HG03565 (cell line): ENCODE results near the gene ADAMTSL4.

Experiments
- ATAC-seq: cut with Tn5 transposase; IDR thresholded peaks from one replicate; pipeline ENCODE4 v1.9.1; 2021; ENCODE audit warnings: mild to moderate bottlenecking, moderate library complexity; ENCODE audit not compliant: unreplicated experiment

Gene ADAMTSL4

DNA sequence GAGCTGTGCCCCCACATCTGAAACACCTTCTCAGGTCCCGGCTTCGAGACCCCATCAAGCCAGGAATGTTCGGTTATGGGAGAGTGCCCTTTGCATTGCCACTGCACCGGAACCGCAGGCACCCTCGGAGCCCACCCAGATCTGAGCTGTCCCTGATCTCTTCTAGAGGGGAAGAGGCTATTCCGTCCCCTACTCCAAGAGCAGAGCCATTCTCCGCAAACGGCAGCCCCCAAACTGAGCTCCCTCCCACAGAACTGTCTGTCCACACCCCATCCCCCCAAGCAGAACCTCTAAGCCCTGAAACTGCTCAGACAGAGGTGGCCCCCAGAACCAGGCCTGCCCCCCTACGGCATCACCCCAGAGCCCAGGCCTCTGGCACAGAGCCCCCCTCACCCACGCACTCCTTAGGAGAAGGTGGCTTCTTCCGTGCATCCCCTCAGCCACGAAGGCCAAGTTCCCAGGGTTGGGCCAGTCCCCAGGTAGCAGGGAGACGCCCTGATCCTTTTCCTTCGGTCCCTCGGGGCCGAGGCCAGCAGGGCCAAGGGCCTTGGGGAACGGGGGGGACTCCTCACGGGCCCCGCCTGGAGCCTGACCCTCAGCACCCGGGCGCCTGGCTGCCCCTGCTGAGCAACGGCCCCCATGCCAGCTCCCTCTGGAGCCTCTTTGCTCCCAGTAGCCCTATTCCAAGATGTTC lies 4.3 kb downstream of the ADAMTSL4 start:
- ATAC-seq: no peak

DNA sequence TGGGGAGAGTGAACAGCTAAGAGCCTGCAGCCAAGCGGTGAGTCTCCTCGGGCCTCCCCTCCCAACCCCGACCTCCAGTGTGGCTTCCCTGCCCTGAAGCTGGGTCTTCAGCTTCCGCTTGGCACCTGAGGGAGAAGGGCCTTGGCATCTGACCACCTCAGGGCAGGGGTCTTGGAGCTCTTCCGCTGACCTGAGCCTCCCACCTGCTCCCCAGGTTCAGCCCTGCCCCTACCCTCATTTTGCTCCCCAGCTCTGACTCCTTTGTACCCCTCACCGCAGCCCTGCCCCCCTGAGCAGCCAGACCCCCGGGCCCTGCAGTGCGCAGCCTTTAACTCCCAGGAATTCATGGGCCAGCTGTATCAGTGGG lies 4.9 kb downstream of the ADAMTSL4 start:
- ATAC-seq: no peak

DNA sequence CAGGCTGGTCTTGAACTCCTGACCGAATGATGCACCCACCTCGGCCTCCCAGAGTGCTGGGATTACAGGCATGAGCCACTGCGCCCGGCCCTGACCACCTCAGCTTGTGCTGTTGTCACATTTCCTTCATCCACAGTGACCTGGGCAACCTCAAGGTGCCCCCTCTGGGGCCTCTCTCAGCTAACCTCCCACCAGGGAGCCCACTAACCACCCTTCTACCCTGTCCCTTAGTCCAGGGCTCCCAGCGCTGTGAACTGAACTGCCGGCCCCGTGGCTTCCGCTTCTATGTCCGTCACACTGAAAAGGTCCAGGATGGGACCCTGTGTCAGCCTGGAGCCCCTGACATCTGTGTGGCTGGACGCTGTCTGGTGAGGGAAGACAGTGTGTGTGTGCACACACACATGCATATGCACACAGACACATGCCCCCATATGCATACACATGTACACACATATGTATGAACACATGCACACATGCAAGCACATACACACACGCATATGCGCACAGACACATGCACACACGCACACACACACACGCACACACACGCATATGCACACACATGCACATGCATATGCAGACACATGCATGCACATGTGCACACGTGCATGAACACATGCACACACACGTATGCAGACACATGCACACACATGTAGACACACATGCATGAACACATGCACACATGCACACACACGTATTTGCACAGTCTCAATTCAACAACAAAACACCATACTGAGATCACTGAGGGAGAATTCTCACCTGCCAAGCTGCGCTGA lies 6.2 kb downstream of the ADAMTSL4 start:
- no peak for ATAC-seq

DNA sequence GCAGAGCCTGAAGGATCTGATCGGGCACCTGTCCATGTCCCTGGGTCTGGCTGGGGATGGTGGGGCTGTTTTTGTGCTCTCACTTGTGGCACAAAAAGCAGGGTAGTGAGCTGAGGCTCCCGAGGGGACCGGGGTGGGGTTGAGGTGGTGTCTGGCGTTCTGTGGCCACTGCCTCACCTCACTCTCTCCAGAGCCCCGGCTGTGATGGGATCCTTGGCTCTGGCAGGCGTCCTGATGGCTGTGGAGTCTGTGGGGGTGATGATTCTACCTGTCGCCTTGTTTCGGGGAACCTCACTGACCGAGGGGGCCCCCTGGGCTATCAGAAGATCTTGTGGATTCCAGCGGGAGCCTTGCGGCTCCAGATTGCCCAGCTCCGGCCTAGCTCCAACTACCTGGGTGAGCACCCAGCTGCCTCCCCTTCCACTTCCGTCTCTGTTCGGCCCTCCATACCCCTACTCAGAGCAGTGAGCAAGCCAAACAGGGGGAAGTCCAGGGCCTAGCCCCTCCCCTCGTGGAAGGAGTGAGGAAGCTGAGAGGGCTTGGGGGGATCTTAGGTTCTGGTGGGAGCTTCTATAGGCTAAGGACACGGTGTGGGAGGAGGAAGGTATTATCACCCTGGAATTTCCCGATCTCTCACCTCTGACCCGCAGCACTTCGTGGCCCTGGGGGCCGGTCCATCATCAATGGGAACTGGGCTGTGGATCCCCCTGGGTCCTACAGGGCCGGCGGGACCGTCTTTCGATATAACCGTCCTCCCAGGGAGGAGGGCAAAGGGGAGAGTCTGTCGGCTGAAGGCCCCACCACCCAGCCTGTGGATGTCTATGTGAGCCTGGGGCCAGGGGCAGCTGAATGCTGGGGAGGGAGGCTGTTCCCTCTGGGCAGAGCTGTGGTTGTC lies 7.0 kb downstream of the ADAMTSL4 start:
- no peak for ATAC-seq

DNA sequence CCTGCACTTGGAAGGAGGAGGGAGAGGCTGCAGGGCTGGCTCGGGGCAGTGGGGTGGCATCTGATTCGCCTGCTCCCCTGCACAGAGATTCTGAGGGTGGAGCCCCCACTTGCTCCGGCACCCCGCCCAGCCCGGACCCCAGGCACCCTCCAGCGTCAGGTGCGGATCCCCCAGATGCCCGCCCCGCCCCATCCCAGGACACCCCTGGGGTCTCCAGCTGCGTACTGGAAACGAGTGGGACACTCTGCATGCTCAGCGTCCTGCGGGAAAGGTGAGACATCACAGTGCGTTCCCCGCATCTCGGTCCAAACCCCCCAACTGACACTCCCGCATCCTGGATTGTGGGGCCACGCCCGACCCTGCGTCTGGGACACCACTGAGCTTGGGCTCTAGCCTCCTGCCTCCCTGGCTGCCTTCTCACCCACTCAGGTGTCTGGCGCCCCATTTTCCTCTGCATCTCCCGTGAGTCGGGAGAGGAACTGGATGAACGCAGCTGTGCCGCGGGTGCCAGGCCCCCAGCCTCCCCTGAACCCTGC lies 7.9 kb downstream of the ADAMTSL4 start:
- ATAC-seq: no peak

DNA sequence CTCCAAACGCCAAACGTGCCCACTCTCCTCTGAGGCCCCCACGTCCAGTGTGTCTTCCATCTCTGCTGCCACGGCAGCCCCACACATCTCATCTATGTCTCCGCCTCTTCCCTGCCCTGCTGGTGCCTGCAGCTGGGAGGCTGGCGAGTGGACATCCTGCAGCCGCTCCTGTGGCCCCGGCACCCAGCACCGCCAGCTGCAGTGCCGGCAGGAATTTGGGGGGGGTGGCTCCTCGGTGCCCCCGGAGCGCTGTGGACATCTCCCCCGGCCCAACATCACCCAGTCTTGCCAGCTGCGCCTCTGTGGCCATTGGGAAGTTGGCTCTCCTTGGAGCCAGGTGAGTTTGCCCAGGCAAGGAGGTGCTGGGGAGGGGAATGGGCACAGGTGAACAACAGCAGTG lies 8.6 kb downstream of the ADAMTSL4 start:
- ATAC-seq: no peak

DNA sequence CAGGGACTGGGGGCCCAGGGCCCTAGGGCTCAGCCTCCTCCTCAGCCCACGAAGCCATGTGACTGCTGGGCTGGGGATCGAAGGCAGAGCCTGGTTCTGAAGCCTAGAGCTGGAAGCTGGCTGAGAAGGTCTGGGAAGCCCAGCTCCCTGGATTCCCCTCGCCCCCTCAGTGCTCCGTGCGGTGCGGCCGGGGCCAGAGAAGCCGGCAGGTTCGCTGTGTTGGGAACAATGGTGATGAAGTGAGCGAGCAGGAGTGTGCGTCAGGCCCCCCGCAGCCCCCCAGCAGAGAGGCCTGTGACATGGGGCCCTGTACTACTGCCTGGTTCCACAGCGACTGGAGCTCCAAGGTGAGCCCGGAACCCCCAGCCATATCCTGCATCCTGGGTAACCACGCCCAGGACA lies 9.1 kb downstream of the ADAMTSL4 start:
- ATAC-seq: no peak

DNA sequence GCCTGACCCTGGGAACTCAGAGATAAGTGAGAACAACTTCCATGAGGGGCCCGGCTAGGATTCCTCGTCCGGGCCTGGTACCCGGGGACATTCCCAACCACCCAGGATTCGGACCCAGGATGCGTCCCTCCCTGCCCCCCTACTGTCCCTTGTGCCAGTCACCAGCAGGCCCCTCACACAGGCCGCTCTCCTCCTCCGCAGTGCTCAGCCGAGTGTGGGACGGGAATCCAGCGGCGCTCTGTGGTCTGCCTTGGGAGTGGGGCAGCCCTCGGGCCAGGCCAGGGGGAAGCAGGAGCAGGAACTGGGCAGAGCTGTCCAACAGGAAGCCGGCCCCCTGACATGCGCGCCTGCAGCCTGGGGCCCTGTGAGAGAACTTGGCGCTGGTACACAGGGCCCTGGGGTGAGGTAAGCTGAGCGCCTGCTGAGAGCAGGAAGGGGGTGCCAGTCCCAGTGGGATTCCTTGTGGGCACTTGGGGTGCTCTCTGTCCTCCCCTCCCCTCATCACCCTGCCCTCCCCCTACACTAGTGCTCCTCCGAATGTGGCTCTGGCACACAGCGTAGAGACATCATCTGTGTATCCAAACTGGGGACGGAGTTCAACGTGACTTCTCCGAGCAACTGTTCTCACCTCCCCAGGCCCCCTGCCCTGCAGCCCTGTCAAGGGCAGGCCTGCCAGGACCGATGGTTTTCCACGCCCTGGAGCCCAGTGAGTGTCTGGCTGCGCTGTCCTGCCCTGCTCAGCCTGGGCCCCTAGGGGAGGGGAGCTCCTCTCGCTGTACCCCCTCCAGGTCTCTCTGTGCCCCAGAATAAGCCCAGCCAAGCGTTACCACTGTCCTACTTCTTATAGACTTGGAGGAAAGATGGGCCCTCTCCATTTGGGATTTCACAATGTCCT lies 9.8 kb downstream of the ADAMTSL4 start:
- ATAC-seq: no peak

DNA sequence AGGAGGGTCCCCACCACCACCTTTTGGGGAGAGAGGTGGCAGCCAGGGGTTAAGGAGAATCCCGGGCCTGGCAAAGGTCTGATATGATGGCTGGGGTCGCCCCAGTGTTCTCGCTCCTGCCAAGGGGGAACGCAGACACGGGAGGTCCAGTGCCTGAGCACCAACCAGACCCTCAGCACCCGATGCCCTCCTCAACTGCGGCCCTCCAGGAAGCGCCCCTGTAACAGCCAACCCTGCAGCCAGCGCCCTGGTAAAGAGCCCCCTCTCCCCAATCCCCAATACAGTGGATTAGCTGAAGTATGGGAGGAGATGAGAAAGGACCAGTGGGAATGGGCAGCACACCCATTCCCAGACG lies 10.4 kb downstream of the ADAMTSL4 start:
- no peak for ATAC-seq

DNA sequence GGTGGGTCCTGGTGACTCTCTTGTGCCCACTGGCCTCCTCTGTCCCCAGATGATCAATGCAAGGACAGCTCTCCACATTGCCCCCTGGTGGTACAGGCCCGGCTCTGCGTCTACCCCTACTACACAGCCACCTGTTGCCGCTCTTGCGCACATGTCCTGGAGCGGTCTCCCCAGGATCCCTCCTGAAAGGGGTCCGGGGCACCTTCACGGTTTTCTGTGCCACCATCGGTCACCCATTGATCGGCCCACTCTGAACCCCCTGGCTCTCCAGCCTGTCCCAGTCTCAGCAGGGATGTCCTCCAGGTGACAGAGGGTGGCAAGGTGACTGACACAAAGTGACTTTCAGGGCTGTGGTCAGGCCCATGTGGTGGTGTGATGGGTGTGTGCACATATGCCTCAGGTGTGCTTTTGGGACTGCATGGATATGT lies 10.8 kb downstream of the ADAMTSL4 start:
- no peak for ATAC-seq

DNA sequence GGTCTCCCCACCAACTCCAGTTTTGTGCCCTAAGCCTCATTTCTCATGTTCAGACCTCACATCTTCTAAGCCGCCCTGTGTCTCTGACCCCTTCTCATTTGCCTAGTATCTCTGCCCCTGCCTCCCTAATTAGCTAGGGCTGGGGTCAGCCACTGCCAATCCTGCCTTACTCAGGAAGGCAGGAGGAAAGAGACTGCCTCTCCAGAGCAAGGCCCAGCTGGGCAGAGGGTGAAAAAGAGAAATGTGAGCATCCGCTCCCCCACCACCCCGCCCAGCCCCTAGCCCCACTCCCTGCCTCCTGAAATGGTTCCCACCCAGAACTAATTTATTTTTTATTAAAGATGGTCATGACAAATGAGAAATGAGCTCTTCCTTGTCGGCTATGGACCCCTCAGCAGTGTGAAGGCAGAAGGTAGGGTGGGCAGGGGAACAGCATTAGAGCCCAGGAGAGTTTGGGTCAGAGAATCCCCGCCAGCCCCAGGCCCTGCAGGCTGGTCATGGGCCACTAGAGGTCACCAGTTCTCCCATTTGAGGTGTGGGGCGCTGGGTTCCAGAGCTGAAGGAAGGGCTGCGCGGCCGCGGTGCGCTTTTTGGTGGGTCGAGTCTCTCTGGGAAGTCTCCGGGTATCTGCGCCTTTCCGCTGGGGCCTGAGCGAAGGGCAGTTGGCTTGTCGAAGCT lies 11.5 kb downstream of the ADAMTSL4 start:
- no peak for ATAC-seq

DNA sequence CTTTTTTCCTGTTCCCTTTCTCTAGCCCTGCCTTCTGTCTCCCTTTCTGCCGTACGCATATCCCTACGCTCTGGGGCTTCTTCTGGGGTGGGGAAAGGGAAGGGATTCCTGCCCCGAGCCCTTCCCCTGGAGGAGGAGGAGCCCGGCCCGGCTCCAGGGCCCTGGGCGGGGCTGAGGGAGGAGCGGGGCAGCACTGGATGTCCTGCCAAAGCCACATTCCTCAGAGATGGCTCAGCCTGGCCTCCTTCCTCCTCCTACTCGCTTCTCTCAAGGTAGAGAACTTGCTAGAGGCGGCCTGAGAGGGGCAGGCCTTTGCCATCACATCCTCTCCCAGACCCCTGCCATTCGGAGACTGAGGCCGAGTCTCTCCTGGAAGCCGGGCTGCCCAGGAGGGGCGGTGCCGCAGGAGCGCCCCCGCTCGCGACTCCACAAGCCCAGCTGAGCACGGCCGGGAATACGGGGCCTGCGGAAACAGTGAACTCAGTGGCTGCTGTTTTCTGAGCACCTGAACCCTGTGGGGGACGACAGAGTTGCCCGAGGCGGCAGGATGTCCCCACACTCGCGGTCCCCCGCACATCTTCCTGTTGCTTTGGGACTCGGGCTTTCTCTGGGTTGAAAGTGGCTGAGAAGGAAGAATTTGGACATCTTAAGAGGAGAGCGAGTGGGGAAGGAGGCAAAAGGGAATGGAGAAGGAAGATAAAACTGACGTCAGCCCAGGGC lies 12.2 kb downstream of the ADAMTSL4 start:
- ATAC-seq: no peak

DNA sequence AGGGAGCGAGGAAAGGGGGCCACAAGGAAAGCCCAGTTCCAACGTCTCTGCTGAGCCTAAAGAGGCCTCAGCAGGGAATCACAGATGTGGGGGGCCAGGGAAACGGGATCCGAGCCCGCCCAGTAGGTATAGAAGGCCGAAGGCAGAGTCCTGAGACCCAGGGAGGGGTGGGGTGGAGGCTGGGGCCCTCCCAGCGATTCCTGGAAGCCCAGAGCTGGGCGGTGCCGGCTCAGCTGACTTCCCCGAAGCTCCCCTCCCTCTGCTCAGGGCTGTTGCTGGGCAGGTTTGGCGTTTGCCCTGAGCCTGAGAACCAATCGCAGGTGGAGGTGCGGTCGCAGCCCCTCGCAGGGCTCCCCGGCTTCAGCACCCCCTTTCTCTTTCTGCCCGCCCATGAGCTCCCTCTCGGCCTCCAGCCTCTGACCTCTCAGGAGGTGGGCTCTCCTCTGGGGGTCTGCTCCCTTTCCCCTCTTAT lies 12.8 kb downstream of the ADAMTSL4 start:
- ATAC-seq: no peak

DNA sequence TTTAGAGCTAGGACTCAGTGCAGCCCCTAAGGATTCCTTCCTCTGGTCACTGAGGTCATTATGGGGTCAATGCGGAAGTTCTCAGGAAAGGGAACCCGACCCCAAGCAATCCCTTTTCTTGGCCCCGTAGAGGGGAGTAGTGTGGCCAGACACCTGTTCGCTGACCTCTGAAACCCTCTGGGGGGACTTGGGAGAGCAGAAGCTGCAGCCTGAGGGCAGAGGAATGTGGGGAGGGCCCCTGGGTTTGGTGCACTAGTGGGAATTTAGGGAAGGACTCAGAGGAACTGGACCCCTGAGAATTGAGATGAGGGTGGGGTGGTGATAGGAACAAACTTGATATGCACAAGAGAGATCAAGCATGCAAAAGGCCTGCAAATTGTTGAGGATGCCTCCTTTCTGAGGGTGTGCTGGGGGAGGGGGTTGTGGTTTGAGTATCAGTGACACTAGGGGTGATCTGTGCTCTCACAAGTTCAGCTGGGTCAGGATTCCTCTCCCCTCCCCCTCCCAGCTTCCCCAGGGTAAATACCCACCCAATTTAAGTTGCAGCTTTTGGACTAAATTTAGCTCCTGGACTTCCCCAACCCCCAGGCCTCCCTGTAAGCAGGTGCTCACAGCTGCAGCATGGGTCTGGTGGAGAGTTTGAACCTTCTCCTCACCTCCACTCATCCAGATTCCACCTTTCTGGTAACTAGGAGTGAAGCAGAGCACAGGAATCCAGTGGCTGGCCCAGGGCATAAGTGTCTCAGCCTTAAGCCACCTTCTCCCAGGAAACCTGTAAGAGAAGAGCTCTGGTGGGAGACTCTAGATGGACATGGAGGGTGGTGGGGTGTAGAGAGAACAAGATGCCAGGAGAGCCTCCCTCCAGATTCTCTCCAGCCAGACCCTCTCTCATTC lies 13.5 kb downstream of the ADAMTSL4 start:
- ATAC-seq: peak; percentile 26

DNA sequence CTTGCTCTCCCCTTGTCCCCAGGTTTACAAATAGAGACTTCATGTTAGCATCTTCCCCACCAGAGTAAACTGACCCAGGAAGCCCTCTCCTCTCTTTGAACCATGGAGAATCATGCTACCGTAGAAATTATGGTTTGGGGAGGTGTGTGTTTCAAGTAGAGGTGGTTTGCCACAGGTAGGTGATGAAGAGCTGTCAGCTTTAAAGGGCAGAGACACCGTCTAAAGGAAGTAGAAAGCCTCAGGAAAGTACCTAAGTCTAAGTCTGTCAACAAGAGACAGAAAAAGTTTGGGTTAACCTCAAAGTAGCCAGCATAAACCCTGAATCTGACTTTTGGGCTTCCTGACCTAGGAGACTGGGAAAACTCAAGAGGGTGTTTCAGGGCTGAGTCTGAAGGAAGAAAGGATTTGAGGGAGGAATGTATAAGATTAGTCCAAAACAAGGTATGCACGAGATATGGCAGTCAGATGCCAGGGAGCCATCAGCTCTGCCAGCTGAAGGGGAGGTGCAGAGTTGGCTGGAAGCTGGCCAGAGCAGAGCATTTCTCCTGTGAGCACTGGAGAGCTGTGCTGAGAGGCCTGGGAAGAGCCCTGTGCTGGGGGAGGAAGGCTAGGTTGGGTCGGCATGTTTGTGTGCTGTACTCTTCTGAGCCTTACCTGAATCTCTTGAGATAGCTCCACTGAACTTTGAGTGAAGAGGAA lies 14.3 kb downstream of the ADAMTSL4 start:
- no peak for ATAC-seq

DNA sequence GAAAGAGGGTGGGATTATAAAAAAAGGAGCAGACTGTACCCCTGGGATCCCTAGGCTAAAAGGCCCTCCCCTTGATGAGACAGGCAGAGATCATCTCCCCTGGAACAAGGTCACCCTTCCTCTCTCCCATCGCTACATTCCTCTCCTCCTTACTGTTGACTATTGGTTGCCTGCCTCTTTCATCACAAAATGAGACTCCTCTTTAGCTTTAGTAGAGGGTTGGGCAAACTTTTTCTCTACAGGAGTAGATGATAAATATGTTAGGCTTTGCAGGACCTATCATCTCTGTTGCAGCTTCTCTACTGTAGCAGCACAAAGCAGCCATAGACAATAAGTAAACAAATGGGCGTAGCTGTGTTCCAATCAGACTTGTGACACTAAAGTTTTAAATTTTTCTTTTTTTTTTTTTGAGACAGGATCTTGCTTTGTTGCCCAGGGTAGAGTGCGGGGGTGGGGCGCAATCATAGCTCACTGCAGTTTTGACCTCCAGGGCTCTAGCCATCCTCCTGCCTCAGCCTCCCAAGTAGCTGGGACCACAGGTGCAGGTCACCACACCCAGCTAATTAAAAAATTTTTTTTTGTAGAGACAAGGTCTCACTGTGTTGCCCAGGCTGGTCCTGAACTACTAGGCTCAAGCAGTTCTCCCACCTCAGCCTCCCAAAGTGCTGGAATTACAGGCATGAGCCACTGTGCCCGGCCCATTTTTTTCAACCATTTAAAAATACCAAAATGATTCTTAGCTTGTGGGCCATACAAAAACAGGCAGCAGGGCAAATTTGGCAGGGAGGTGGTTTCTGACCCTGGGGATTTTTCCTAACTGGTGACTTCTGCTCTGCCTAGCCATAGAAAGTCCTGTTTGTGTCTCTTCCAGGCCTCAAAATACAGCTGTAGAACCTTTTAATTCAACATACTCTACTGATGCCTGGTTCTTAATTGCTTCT lies 15.1 kb downstream of the ADAMTSL4 start:
- no peak for ATAC-seq
